ENCODE data around the gene C1orf232. TPM values are rescaled to one million over a fixed set of nuclear protein-coding genes. Genes with fewer than 3 reads are reported as not detected.

Gene C1orf232
- total and polyA plus RNA-seq, 9 of the 15 experiments (the other 6 are each of a cell fraction or from before 2014, with no cell fraction given): not detected

DNA sequence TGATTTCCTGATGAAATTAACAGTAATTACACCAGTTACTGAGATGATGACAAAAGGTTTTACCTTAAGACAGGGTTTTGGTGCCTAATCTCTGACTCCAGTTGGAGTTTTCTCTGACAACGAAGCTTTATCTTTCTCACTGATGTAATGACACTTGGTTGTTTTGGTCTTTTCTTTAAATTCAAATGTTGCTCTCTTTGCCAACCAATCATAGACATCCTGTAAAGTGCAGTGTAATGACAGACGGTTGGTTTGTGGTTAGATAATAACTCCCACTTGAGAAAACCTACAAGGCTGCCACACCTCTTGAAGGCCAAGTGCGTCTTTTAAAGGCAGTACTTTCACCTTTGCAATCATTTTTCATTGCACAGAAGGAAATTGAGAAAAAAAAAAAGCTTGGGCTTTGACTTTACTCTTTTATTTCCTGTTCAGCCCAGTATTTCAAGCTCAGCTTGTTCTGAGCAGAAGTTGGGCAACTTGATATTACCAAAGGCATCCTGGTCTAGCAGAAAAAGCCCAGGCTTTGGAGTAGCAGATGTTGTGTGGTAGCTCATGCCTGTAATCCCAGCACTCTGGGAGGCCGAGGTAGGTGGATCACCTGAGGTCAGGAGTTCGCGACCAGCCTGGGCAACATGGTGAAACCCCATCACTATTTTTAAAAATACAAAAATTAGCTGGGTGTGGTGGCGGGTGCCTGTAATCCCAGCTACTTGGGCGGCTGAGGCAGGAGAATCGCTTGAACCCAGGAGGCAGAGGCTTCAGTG is 42.3 kb downstream of the C1orf232 start (continued):
- TF ChIP-seq ELF1 (tag; IDR thresholded peaks at IDR 0.05) (peak; percentile 73), EP300 (IDR thresholded peaks at IDR 0.05; ENCODE audit: low read length) (peak; percentile 100), PHTF2 (CRISPR knock-in tag; IDR thresholded peaks at IDR 0.05) (0 out of 2 replicates have a peak, but pooled peaks have one; percentile 41), ZNF507 (tag; conservative IDR thresholded peaks at IDR 0.05) (no peak), RAD21 (CRISPR knock-in tag; conservative IDR thresholded peaks at IDR 0.05 in 1 of 2, IDR thresholded peaks at IDR 0.05 in 1 of 2) (peak in 1 of 2 experiments; percentile 7; a peak in 2 of 4 replicates), CREM (IDR thresholded peaks at IDR 0.05; ENCODE audit: low read depth) (peak; percentile 89), NUFIP1 (IDR thresholded peaks at IDR 0.05; ENCODE audit: partially characterized antibody) (no peak), SP1 (CRISPR knock-in tag; IDR thresholded peaks at IDR 0.05) (peak; percentile 77), DDX20 (tag; IDR thresholded peaks at IDR 0.05; ENCODE audit: low read depth) (peak; percentile 14), PTRF (tag; IDR thresholded peaks at IDR 0.05) (no peak), MTA1 (IDR thresholded peaks at IDR 0.05; ENCODE audit: borderline replicate concordance) (peak; percentile 78; the same call in 1 of the 2 replicates), ZNF316 (IDR thresholded peaks at IDR 0.05) (peak; percentile 86), NCOA6 (IDR thresholded peaks at IDR 0.05) (peak; percentile 66), NR2C1 (IDR thresholded peaks at IDR 0.05) (peak; percentile 61), NR2C1 (tag; IDR thresholded peaks at IDR 0.05) (peak; percentile 52), HCFC1 (IDR thresholded peaks at IDR 0.05; ENCODE audit: low read depth, low read length) (peak; percentile 26; the same call in 1 of the 2 replicates), FUS (optimal IDR thresholded peaks at IDR 0.05; ENCODE audit: low read depth, low read length) (no peak), ZFP1 (CRISPR knock-in tag; IDR thresholded peaks at IDR 0.05) (peak; percentile 65), KLF10 (CRISPR knock-in tag; IDR thresholded peaks at IDR 0.05) (no peak)
- TF ChIP-seq, protein P1, sequence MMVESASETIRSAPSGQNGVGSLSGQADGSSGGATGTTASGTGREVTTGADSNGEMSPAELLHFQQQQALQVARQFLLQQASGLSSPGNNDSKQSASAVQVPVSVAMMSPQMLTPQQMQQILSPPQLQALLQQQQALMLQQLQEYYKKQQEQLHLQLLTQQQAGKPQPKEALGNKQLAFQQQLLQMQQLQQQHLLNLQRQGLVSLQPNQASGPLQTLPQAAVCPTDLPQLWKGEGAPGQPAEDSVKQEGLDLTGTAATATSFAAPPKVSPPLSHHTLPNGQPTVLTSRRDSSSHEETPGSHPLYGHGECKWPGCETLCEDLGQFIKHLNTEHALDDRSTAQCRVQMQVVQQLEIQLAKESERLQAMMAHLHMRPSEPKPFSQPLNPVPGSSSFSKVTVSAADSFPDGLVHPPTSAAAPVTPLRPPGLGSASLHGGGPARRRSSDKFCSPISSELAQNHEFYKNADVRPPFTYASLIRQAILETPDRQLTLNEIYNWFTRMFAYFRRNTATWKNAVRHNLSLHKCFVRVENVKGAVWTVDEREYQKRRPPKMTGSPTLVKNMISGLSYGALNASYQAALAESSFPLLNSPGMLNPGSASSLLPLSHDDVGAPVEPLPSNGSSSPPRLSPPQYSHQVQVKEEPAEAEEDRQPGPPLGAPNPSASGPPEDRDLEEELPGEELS (CRISPR knock-in tag; IDR thresholded peaks at IDR 0.05; ENCODE audit: borderline replicate concordance): no peak
- TF ChIP-seq, protein P2, sequence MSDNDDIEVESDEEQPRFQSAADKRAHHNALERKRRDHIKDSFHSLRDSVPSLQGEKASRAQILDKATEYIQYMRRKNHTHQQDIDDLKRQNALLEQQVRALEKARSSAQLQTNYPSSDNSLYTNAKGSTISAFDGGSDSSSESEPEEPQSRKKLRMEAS (CRISPR knock-in tag; IDR thresholded peaks at IDR 0.05): no peak
- TF ChIP-seq, protein P3, sequence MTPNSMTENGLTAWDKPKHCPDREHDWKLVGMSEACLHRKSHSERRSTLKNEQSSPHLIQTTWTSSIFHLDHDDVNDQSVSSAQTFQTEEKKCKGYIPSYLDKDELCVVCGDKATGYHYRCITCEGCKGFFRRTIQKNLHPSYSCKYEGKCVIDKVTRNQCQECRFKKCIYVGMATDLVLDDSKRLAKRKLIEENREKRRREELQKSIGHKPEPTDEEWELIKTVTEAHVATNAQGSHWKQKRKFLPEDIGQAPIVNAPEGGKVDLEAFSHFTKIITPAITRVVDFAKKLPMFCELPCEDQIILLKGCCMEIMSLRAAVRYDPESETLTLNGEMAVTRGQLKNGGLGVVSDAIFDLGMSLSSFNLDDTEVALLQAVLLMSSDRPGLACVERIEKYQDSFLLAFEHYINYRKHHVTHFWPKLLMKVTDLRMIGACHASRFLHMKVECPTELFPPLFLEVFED (CRISPR knock-in tag; conservative IDR thresholded peaks at IDR 0.05): peak; percentile 93
- TF ChIP-seq, protein P4, sequence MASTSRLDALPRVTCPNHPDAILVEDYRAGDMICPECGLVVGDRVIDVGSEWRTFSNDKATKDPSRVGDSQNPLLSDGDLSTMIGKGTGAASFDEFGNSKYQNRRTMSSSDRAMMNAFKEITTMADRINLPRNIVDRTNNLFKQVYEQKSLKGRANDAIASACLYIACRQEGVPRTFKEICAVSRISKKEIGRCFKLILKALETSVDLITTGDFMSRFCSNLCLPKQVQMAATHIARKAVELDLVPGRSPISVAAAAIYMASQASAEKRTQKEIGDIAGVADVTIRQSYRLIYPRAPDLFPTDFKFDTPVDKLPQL (IDR thresholded peaks at IDR 0.05; ENCODE audit: extremely low read depth, insufficient read length): peak; percentile 22
- TF ChIP-seq, protein P5, sequence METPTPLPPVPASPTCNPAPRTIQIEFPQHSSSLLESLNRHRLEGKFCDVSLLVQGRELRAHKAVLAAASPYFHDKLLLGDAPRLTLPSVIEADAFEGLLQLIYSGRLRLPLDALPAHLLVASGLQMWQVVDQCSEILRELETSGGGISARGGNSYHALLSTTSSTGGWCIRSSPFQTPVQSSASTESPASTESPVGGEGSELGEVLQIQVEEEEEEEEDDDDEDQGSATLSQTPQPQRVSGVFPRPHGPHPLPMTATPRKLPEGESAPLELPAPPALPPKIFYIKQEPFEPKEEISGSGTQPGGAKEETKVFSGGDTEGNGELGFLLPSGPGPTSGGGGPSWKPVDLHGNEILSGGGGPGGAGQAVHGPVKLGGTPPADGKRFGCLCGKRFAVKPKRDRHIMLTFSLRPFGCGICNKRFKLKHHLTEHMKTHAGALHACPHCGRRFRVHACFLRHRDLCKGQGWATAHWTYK (CRISPR knock-in tag; IDR thresholded peaks at IDR 0.05): 0 out of 2 replicates have a peak, but pooled peaks have one; percentile 50
